K562 (cell line): ENCODE data around the gene PTPRF. TPM values are rescaled to one million over a fixed set of nuclear protein-coding genes. Genes with fewer than 3 reads are reported as not detected.
A peak's percentile ranks its signal among the peaks of the same experiment; 100 is the strongest.

ENCODE experiments used
- ATAC-seq: fragments of 200-7000 bp; cut with Tn5 transposase; 3 replicates; pipeline ENCODE4 v1.9.1; 2020; ENCODE audit warnings: moderate library complexity
- BruUV-seq: library from RNA; stranded (reverse); fragments of 400-500 nt; replicated peaks from 2 replicates; lab custom pipeline; 2021; lab: Mats Ljungman, UMichigan
- CTCF ChIA-PET: fragments of 300-600 bp; formaldehyde crosslinking; extraction: SDS; loops from one replicate; lab custom pipeline; 2021; ENCODE audit warnings: low intra/inter-chr PET ratio; lab: Yijun Ruan, JAX
- POLR2A ChIA-PET: fragments of 300-600, 350-650 bp; sonication (Branson Sonifier 250); formaldehyde crosslinking; extraction: SDS; loops from one replicate; lab custom pipeline; 2021; ENCODE audit warnings: antibody characterized with exemption, inconsistent platforms; lab: Yijun Ruan, JAX
- DNase-seq, 4 experiments: peaks; one replicate each; pipeline versions ENCODE4 v3.0.0 to v3.0.0-alpha.2; 2011 to 2018; ENCODE audit warnings: low spot score in 3 of 4, mixed read lengths in 3 of 4; ENCODE audit errors: extremely low read depth in 1 of 4
- FAIRE-seq: peaks from 2 replicates; lab custom pipeline; 2011; peaks lifted over from hg19 to GRCh38; lab: Jason Lieb, UNC
- H2AFZ ChIP-seq: 2 replicates; pipeline ENCODE4 v1.6.0; 2011; ENCODE audit warnings: low read depth, low read length, control low read depth, inconsistent platforms
- H3K27ac ChIP-seq: fragments of 200-600 bp; 3 replicates; pipeline ENCODE4 v1.8.0; 2011; ENCODE audit warnings: low read depth, mild to moderate bottlenecking, control low read depth, inconsistent platforms, low read length, moderate library complexity, mixed read lengths; ENCODE audit errors: extremely low read depth
- H3K27me3 ChIP-seq, 2 experiments: fragments of 300-600 bp in 1 of 2; 2 replicates in 1 of 2; 3 replicates in 1 of 2; pipeline versions ENCODE4 v1.6.0 to v1.8.0; 2011; ENCODE audit warnings: inconsistent platforms in 2 of 2, low read length in 2 of 2, mild to moderate bottlenecking in 1 of 2, mixed read lengths in 1 of 2, moderate library complexity in 1 of 2; ENCODE audit not compliant: control insufficient read depth in 2 of 2, insufficient read depth in 2 of 2
- H3K36me3 ChIP-seq: fragments of 300-600 bp; 3 replicates; pipeline ENCODE4 v1.8.0; 2011; ENCODE audit warnings: mild to moderate bottlenecking, low read length, inconsistent platforms; ENCODE audit not compliant: control insufficient read depth, insufficient read depth
- H3K4me1 ChIP-seq, 2 experiments: fragments of 200-600 bp in 1 of 2; replicated peaks in 1 of 2; 2 replicates in 1 of 2; 3 replicates in 1 of 2; pipeline versions ENCODE4 v1.5.1 to v1.8.0; 2011; ENCODE audit warnings: inconsistent platforms in 2 of 2, low read length in 2 of 2, mild to moderate bottlenecking in 1 of 2, mixed read lengths in 1 of 2, moderate library complexity in 1 of 2; ENCODE audit not compliant: control insufficient read depth in 2 of 2, insufficient read depth in 2 of 2
- H3K4me2 ChIP-seq: 2 replicates; pipeline ENCODE4 v1.6.1; 2011; ENCODE audit warnings: low read length, control low read depth, inconsistent platforms, mixed read lengths; ENCODE audit not compliant: insufficient read depth
- H3K4me3 ChIP-seq: fragments of 200-600 bp; sonication (generic), shearing (Covaris generic); 2 replicates; pipeline ENCODE4 v1.5.1; 2016; ENCODE audit warnings: control low read depth, inconsistent platforms
- H3K79me2 ChIP-seq: fragments of 200-600 bp; 3 replicates; pipeline ENCODE4 v1.8.0; 2011; ENCODE audit warnings: low read length, inconsistent platforms; ENCODE audit not compliant: control insufficient read depth, insufficient read depth
- H3K9ac ChIP-seq, 2 experiments: 2 replicates each; pipeline versions ENCODE4 v1.6.0 to v1.6.1; 2011; ENCODE audit warnings: low read depth in 2 of 2, low read length in 2 of 2, control low read depth in 1 of 2, inconsistent platforms in 1 of 2, mild to moderate bottlenecking in 1 of 2, mixed read lengths in 1 of 2; ENCODE audit not compliant: insufficient read depth in 1 of 2
- H3K9me1 ChIP-seq: one replicate; pipeline ENCODE4 v1.6.0; 2011; ENCODE audit warnings: inconsistent platforms, mild to moderate bottlenecking, low read length, moderate library complexity; ENCODE audit not compliant: control insufficient read depth, insufficient read depth
- H3K9me3 ChIP-seq: replicated peaks from 2 replicates; pipeline ENCODE4 v1.5.1; 2011; ENCODE audit warnings: low read depth, low read length, inconsistent platforms; ENCODE audit not compliant: control insufficient read depth, insufficient read depth
- H4K20me1 ChIP-seq: replicated peaks from 2 replicates; pipeline ENCODE4 v1.6.1; 2011; ENCODE audit warnings: low read length, inconsistent platforms, mixed read lengths; ENCODE audit not compliant: control insufficient read depth, insufficient read depth
- EGR1 ChIP-seq: fragments of 450-650 bp; conservative IDR thresholded peaks from 2 replicates; pipeline ENCODE4 v1.6.1; 2017; ENCODE audit warnings: mild to moderate bottlenecking
- GTF2E2 ChIP-seq: fragments of 200-800 bp; sonication (Bioruptor generic); IDR thresholded peaks from 2 replicates; pipeline ENCODE4 v1.6.1; 2016; ENCODE audit warnings: missing genetic modification characterization, missing compliant biosample characterization
- KHSRP ChIP-seq: fragments of 450-650 bp; IDR thresholded peaks from 2 replicates; pipeline ENCODE4 v1.6.1; 2017
- KLF10 ChIP-seq: fragments of 250-450 bp; sonication (Bioruptor Pico); IDR thresholded peaks from 2 replicates; pipeline ENCODE4 v1.6.1; 2021; ENCODE audit warnings: matching md5 sums
- POLR2AphosphoS2 ChIP-seq: IDR thresholded peaks from 2 replicates; pipeline ENCODE4 v1.6.1; 2012; ENCODE audit warnings: low read length, improper control_type of control experiment
- WGBS: fragments of 100-300 bp; shearing (Covaris generic); methylation state at CpG from one replicate; pipeline ENCODE4 v1.1.6; 2016; ENCODE audit warnings: low coverage, mixed read lengths; ENCODE audit not compliant: insufficient coverage; ENCODE audit errors: missing lambda C conversion rate; 5-methylcytosine and 5-hydroxymethylcytosine counted together
- in situ Hi-C: fragments of 300-500 bp; cut with MboI; formaldehyde crosslinking; loops from 4 replicates; pipeline ENCODE4 v1.15.0; 2018; ENCODE audit warnings: inconsistent platforms, mixed read lengths
- intact Hi-C: fragments of 100-400 bp; cut with micrococcal nuclease; formaldehyde crosslinking; loops from 2 replicates; pipeline ENCODE4 v1.14.2; 2022
- polyA plus RNA-seq, 8 experiments: library from polyadenylated mRNA; depleted of rRNA in 4 of 8; stranded (reverse) in 5 of 8; unstranded in 3 of 8; fragments of >200 nt; fragmentation: Nextera tagmentation in 2 of 8; fragmentation: Illumina TruSeq in 1 of 8; extraction: Ambion mirVana in 2 of 8; extraction: Trizol in 1 of 8; gene quantifications; 2 replicates each; pipeline versions ENCODE4 v1.2.1 to v1.2.3, GENCODE V29; 2011 to 2014; ENCODE audit warnings: inconsistent platforms in 1 of 8, missing spikeins in 1 of 8
- total RNA-seq, 7 experiments: library from RNA; depleted of rRNA in 6 of 7; stranded (reverse); fragments of >200 nt in 6 of 7; fragmentation: Illumina TruSeq in 2 of 7; extraction: Trizol in 2 of 7; gene quantifications; 2 replicates each; pipeline versions ENCODE4 v1.2.1 to v1.2.3, GENCODE V29; 2011 to 2021; ENCODE audit warnings: low replicate concordance in 1 of 7
- TF ChIP-seq, protein P1 (sequence below): fragments of 450-650 bp; formaldehyde crosslinking; IDR thresholded peaks from 2 replicates; pipeline ENCODE4 v1.4.0; 2022; ENCODE audit warnings: missing genetic modification characterization
- TF ChIP-seq, protein P2 (sequence below), 2 experiments: fragments of 450-650 bp in 1 of 2; sonication (generic) in 1 of 2; formaldehyde crosslinking; conservative IDR thresholded peaks; 2 replicates each; pipeline versions ENCODE4 v1.4.0 to v1.8.1; 2020 to 2022; ENCODE audit warnings: mild to moderate bottlenecking in 1 of 2, missing genetic modification reagents in 1 of 2

Gene PTPRF
- total and polyA plus RNA-seq, 9 of the 15 experiments (the other 6 are each of a cell fraction or from before 2014, with no cell fraction given), result 0.13 to 4.3 (median 1.1) TPM

DNA sequence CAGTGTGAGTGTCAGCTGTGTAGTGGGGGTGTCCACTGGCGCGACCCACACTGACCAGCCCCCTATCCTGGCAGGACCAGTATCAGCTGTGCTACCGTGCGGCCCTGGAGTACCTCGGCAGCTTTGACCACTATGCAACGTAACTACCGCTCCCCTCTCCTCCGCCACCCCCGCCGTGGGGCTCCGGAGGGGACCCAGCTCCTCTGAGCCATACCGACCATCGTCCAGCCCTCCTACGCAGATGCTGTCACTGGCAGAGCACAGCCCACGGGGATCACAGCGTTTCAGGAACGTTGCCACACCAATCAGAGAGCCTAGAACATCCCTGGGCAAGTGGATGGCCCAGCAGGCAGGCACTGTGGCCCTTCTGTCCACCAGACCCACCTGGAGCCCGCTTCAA lies 91.2 kb downstream of the PTPRF start:
- DNase-seq (no peak), ATAC-seq (peak; percentile 14; the same call in 1 of the 3 replicates), FAIRE-seq (no peak)
- Histone ChIP-seq H4K20me1 (peaks cover 13% of the 10 kb centered on the region), H2AFZ (no peak overlapping the region), H3K79me2 (no peaks in the 10 kb centered on the region), H3K4me1 (peaks cover 0 to 16% of the 10 kb centered on the region in 2 experiments; a peak in 3 of 5 replicates), H3K9ac (peak overlapping the region in 1 of 2 experiments; percentile 14; a peak in 1 of 4 replicates), H3K36me3 (no peaks in the 10 kb centered on the region), H3K4me2 (no peak overlapping the region), H3K9me1 (no peaks in the 10 kb centered on the region), H3K27me3 (peaks cover 62 to 97% of the 10 kb centered on the region in 2 experiments), H3K9me3 (no peaks in the 10 kb centered on the region), H3K27ac (no peak overlapping the region), H3K4me3 (no peak overlapping the region)
- 4% methylated on average over 17 of the region's 18 CpGs for WGBS
- in situ Hi-C loops, result no loop called here
- no TSS peak for BruUV-seq
- POLR2A ChIA-PET, result interaction anchor here (0.6 kb wide), 1 partner anchor 101 kb away, joined by 3 read pairs; no protein-coding TSS in a partner anchor
- intact Hi-C loops, result no loop called here
- TF ChIP-seq EGR1 (peak; percentile 67), KHSRP (no peak)
- CTCF ChIA-PET, result no interaction called here

DNA sequence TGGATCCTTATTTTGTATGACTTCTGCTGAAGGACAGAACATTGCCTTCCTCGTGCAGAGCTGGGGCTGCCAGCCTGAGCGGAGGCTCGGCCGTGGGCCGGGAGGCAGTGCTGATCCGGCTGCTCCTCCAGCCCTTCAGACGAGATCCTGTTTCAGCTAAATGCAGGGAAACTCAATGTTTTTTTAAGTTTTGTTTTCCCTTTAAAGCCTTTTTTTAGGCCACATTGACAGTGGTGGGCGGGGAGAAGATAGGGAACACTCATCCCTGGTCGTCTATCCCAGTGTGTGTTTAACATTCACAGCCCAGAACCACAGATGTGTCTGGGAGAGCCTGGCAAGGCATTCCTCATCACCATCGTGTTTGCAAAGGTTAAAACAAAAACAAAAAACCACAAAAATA lies 91.8 kb downstream of the PTPRF start:
- BruUV-seq, result no TSS peak
- Histone ChIP-seq H3K9me3 (no peaks in the 10 kb centered on the region), H2AFZ (no peak overlapping the region), H3K27me3 (peaks cover 59 to 97% of the 10 kb centered on the region in 2 experiments), H3K79me2 (no peaks in the 10 kb centered on the region), H3K9me1 (no peaks in the 10 kb centered on the region), H3K27ac (no peak overlapping the region), H3K36me3 (no peaks in the 10 kb centered on the region), H4K20me1 (peaks cover 7% of the 10 kb centered on the region), H3K4me3 (no peak overlapping the region), H3K4me1 (peaks cover 0 to 16% of the 10 kb centered on the region in 2 experiments; a peak in 3 of 5 replicates), H3K9ac (no peak overlapping the region), H3K4me2 (no peak overlapping the region)
- CTCF ChIA-PET, result no interaction called here
- no peak for TF ChIP-seq GTF2E2 (tag)
- TF ChIP-seq, protein P1, sequence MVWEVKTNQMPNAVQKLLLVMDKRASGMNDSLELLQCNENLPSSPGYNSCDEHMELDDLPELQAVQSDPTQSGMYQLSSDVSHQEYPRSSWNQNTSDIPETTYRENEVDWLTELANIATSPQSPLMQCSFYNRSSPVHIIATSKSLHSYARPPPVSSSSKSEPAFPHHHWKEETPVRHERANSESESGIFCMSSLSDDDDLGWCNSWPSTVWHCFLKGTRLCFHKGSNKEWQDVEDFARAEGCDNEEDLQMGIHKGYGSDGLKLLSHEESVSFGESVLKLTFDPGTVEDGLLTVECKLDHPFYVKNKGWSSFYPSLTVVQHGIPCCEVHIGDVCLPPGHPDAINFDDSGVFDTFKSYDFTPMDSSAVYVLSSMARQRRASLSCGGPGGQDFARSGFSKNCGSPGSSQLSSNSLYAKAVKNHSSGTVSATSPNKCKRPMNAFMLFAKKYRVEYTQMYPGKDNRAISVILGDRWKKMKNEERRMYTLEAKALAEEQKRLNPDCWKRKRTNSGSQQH, result no peak
- no peak for TF ChIP-seq POLR2AphosphoS2
- TF ChIP-seq, protein P2, sequence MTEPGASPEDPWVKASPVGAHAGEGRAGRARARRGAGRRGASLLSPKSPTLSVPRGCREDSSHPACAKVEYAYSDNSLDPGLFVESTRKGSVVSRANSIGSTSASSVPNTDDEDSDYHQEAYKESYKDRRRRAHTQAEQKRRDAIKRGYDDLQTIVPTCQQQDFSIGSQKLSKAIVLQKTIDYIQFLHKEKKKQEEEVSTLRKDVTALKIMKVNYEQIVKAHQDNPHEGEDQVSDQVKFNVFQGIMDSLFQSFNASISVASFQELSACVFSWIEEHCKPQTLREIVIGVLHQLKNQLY (CRISPR knock-in tag; conservative IDR thresholded peaks at IDR 0.05), result no peak
- no peak for TF ChIP-seq KLF10 (CRISPR knock-in tag)
- FAIRE-seq, result no peak
- intact Hi-C loops (no loop called here), in situ Hi-C loops (no loop called here)
- 3% methylated on average over 10 of the region's 10 CpGs for WGBS
- no peak for DNase-seq
- POLR2A ChIA-PET, result interaction anchor here (0.5 kb wide), 1 partner anchor 62 kb away, joined by 3 read pairs; no protein-coding TSS in a partner anchor
- ATAC-seq, result no peak
